Activated gamma-delta T cell treated with anti-CD3 and anti-CD28 coated beads, Interleukin-2, amount 50 U/mL, for 16 hours (primary cell): ENCODE results near the gene ALG3.

Experiments used
- DNase-seq: peaks from one replicate; pipeline ENCODE4 v3.0.0-alpha.2; 2020; ENCODE audit warnings: low read depth

ALG3 gene

GRCh38 chr3:184259878-184260723, 11.3 kb upstream of the ALG3 start:
- DNase-seq: no peak

GRCh38 chr3:184259396-184259877, 10.7 kb upstream of the ALG3 start:
- DNase-seq: no peak

GRCh38 chr3:184258926-184259325, 10.2 kb upstream of the ALG3 start:
- DNase-seq: no peak

- DNase-seq: no peak
These were observed 8.5 kb upstream of the ALG3 start for GRCh38 chr3:184257083-184257915.

GRCh38 chr3:184255291-184256039, 6.7 kb upstream of the ALG3 start:
- DNase-seq: no peak

GRCh38 chr3:184250167-184250828, 1.5 kb upstream of the ALG3 start:
- DNase-seq: peak; percentile 88

- peak; percentile 93 for DNase-seq
These were observed 827 bp upstream of the ALG3 start, which contains the start of gene EEF1AKMT4 for GRCh38 chr3:184249412-184250166. Gene EEF1AKMT4 (plus strand): TSS chr3:184249672. CDS start chr3:184249695, 23 bp downstream.

- DNase-seq: no peak
These were observed 6.5 kb downstream of the ALG3 start for GRCh38 chr3:184242297-184242685.

- no peak for DNase-seq
These were observed 7.1 kb downstream of the ALG3 start for GRCh38 chr3:184241447-184242296.

GRCh38 chr3:184241141-184241446, 7.7 kb downstream of the ALG3 start:
- DNase-seq: no peak

- DNase-seq: no peak
These were observed 8.2 kb downstream of the ALG3 start for GRCh38 chr3:184240384-184241140.

GRCh38 chr3:184239708-184240107, 9.1 kb downstream of the ALG3 start:
- DNase-seq: no peak

GRCh38 chr3:184239221-184239620, 9.5 kb downstream of the ALG3 start:
- DNase-seq: no peak

- no peak for DNase-seq
These were observed 10.4 kb downstream of the ALG3 start for GRCh38 chr3:184238246-184238818.

- no peak for DNase-seq
These were observed 11.0 kb downstream of the ALG3 start for GRCh38 chr3:184237807-184238206.

- DNase-seq: no peak
These were observed 11.6 kb downstream of the ALG3 start for GRCh38 chr3:184237211-184237610.

GRCh38 chr3:184236636-184237035, 12.1 kb downstream of the ALG3 start:
- no peak for DNase-seq

GRCh38 chr3:184236033-184236410, 12.7 kb downstream of the ALG3 start:
- no peak for DNase-seq
